GM18517 (cell line): ENCODE results near the gene FHOD1.

Experiments used
- ATAC-seq: cut with Tn5 transposase; IDR thresholded peaks from one replicate; pipeline ENCODE4 v1.9.1; 2021; ENCODE audit warnings: mild to moderate bottlenecking, moderate library complexity; ENCODE audit not compliant: unreplicated experiment

The FHOD1 gene

GRCh38 chr16:67236563-67237395 is 10.5 kb downstream of the FHOD1 start:
- ATAC-seq = no peak

GRCh38 chr16:67235816-67236562 is 11.3 kb downstream of the FHOD1 start:
- no peak for ATAC-seq

GRCh38 chr16:67234180-67234597 is 13.1 kb downstream of the FHOD1 start:
- ATAC-seq = no peak

GRCh38 chr16:67233596-67233995 is 13.7 kb downstream of the FHOD1 start:
- no peak for ATAC-seq

GRCh38 chr16:67230809-67231660 is 16.2 kb downstream of the FHOD1 start:
- ATAC-seq = no peak

GRCh38 chr16:67229906-67230808 is 17.1 kb downstream of the FHOD1 start:
- no peak for ATAC-seq

- ATAC-seq = no peak
Observed at GRCh38 chr16:67228905-67229304, 18.4 kb downstream of the FHOD1 start.

- ATAC-seq = no peak
Observed at GRCh38 chr16:67228034-67228785, 19.1 kb downstream of the FHOD1 start.

GRCh38 chr16:67227567-67227921 is 19.7 kb downstream of the FHOD1 start:
- ATAC-seq = no peak

GRCh38 chr16:67226804-67227566 is 20.3 kb downstream of the FHOD1 start, which contains the start of gene TMEM208:
TSS of gene TMEM208 (plus strand) at chr16:67227130. CDS start at chr16:67227219, 89 bp downstream.
- peak; percentile 83 for ATAC-seq

- peak; percentile 21 for ATAC-seq
Observed at GRCh38 chr16:67226295-67226803, 20.9 kb downstream of the FHOD1 start.

- ATAC-seq = no peak
Observed at GRCh38 chr16:67223992-67224391, 23.3 kb downstream of the FHOD1 start.

GRCh38 chr16:67216612-67217490 is 30.4 kb downstream of the FHOD1 start:
- no peak for ATAC-seq

GRCh38 chr16:67215706-67216105 is 31.6 kb downstream of the FHOD1 start:
- ATAC-seq = no peak

GRCh38 chr16:67213197-67214019 is 33.9 kb downstream of the FHOD1 start:
- no peak for ATAC-seq

- no peak for ATAC-seq
Observed at GRCh38 chr16:67212766-67213165, 34.5 kb downstream of the FHOD1 start.

GRCh38 chr16:67211674-67212073 is 35.6 kb downstream of the FHOD1 start:
- ATAC-seq = no peak
